Naive thymus-derived CD8-positive, alpha-beta T cell (primary cell): ENCODE measurements around the gene CHCT1. TPM values are rescaled to one million over a fixed set of nuclear protein-coding genes. Genes with fewer than 3 reads are reported as not detected.
A peak's percentile ranks its signal among the peaks of the same experiment; 100 is the strongest.
"Not testable (repeated sequence)": the region's sequence is repeated elsewhere in the genome, so short reads cannot be mapped to it uniquely, and the experiment has no call there.

ENCODE experiments used
- ATAC-seq, 2 donors: fragments of 150-1000 bp; cut with Tn5 transposase in 1 of 2; sonication (Bioruptor Pico), chemical (Tn5 transposase) in 1 of 2; 1 replicate in 1 of 2; 2 replicates in 1 of 2; pipeline ENCODE4 v1.10.0; 2021; ENCODE audit warnings: mild to moderate bottlenecking in 2 of 2, moderate library complexity in 2 of 2
- POLR2A ChIA-PET: fragments of 350-600 bp; sonication (Branson Sonifier 250); formaldehyde crosslinking; loops from one replicate; lab custom pipeline; 2021; ENCODE audit warnings: antibody characterized with exemption; lab: Charles Lee
- DNase-seq, 10 donors: peaks; one replicate each; pipeline versions ENCODE4 v3.0.0 to v3.0.0-alpha.2; 2020 to 2022
- H3K27ac Mint-ChIP-seq, 10 donors: one replicate each; pipeline ENCODE4 v1.8.0; 2020 to 2022; ENCODE audit warnings: mild to moderate bottlenecking in 10 of 10, mixed read lengths in 10 of 10, moderate library complexity in 4 of 10, inconsistent platforms in 1 of 10
- H3K27me3 Mint-ChIP-seq, 5 donors: one replicate each; pipeline ENCODE4 v1.8.0; 2021 to 2022; ENCODE audit warnings: mixed read lengths in 5 of 5
- H3K36me3 Mint-ChIP-seq, 3 donors: one replicate each; pipeline ENCODE4 v1.8.0; 2020 to 2022; ENCODE audit warnings: mixed read lengths in 3 of 3, mild to moderate bottlenecking in 2 of 3, inconsistent platforms in 1 of 3
- H3K4me1 Mint-ChIP-seq, 4 donors: one replicate each; pipeline ENCODE4 v1.8.0; 2021 to 2022; ENCODE audit warnings: mixed read lengths in 4 of 4
- H3K4me3 Mint-ChIP-seq, 10 donors: one replicate each; pipeline ENCODE4 v1.8.0; 2020 to 2022; ENCODE audit warnings: mild to moderate bottlenecking in 10 of 10, mixed read lengths in 10 of 10, moderate library complexity in 6 of 10, inconsistent platforms in 1 of 10
- H3K9me3 Mint-ChIP-seq, 9 donors: one replicate each; pipeline ENCODE4 v1.8.0; 2020 to 2022; ENCODE audit warnings: mixed read lengths in 9 of 9, mild to moderate bottlenecking in 3 of 9, inconsistent platforms in 1 of 9, moderate library complexity in 1 of 9
- polyA plus RNA-seq, 3 donors: library from polyadenylated mRNA; unstranded; fragments of 300-500 nt; fragmentation: Illumina TruSeq; gene quantifications; one replicate each; pipeline ENCODE4 v1.2.3, GENCODE V29; 2021
- total RNA-seq, 8 experiments: library from RNA in 2 of 8; stranded (reverse) in 2 of 8; gene quantifications; one replicate each; pipeline ENCODE4 v1.2.3 and lab custom pipeline; 2021 to 2026

Gene CHCT1
- not detected for total RNA-seq
- polyA plus RNA-seq: not detected
- 0 to 0.32 (median 0.15) reads per million in 6 experiments for total RNA-seq (lab: John Stamatoyannopoulos, UW)

GRCh38 chr17:60422162-60422665 is at the start of gene CHCT1:
Gene CHCT1 (plus strand): TSS chr17:60422489. CDS start chr17:60422593, 104 bp downstream.
- Mint-ChIP-seq H3K4me1 (peaks cover 5 to 9% (median 7%) of the 10 kb centered on the region in 4 donors), H3K4me3 (peak within 1 kb of the TSS; percentile 74 to 90 (median 84)), H3K27ac (peak within 1 kb of the TSS; percentile 72 to 93 (median 86)), H3K9me3 (no peaks in the 10 kb centered on the region), H3K27me3 (no peaks in the 10 kb centered on the region), H3K36me3 (no peaks in the 10 kb centered on the region)
- no peak for DNase-seq
- no peak for ATAC-seq
- POLR2A ChIA-PET: no interaction called here

- ATAC-seq (no peak), DNase-seq (no peak)
- H3K36me3 Mint-ChIP-seq: peaks cover 0 to 22% (median 3%) of the 10 kb centered on the region in 3 donors
- POLR2A ChIA-PET: no interaction called here
- no peak overlapping the region for H3K4me3 Mint-ChIP-seq
- H3K27me3 Mint-ChIP-seq: no peaks in the 10 kb centered on the region
- H3K4me1 Mint-ChIP-seq: peaks cover 11 to 29% (median 16%) of the 10 kb centered on the region in 4 donors
- peak overlapping the region in 1 of 10 donors; percentile 58 for H3K27ac Mint-ChIP-seq
- H3K9me3 Mint-ChIP-seq: no peaks in the 10 kb centered on the region
Observed at GRCh38 chr17:60372790-60373483, 49.4 kb upstream of the CHCT1 start.

DNA sequence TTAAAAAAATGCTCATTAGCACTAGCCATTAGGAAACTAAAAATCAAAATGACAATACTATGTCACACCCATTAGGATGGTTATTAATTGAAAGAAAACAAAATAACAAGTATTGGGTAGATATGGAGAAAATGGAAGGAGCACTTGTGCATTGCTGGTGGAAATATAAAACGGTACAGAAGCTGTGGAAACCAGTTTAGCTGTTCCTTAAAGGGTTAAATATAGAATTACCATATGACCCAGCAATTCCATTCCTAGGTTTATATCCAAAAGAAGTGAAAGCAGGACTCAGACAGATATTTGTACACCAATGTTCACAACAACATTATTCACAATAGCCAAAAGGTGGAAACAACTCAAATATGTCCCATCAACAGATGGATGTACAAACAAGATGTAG is 44.1 kb upstream of the CHCT1 start:
- H3K36me3 Mint-ChIP-seq: peaks cover 0 to 26% (median 3%) of the 10 kb centered on the region in 3 donors
- H3K9me3 Mint-ChIP-seq, ATAC-seq, H3K4me3 Mint-ChIP-seq, H3K27me3 Mint-ChIP-seq, H3K4me1 Mint-ChIP-seq, H3K27ac Mint-ChIP-seq, DNase-seq, POLR2A ChIA-PET: not testable (repeated sequence)

- H3K27me3 Mint-ChIP-seq, ATAC-seq, POLR2A ChIA-PET, DNase-seq, H3K27ac Mint-ChIP-seq, H3K9me3 Mint-ChIP-seq, H3K4me3 Mint-ChIP-seq: not testable (repeated sequence)
- peaks cover 0 to 23% (median 0%) of the 10 kb centered on the region in 3 donors for H3K36me3 Mint-ChIP-seq
- peaks cover 8 to 16% (median 11%) of the 10 kb centered on the region in 4 donors for H3K4me1 Mint-ChIP-seq
Observed at GRCh38 chr17:60379461-60379860, 42.8 kb upstream of the CHCT1 start.

DNA sequence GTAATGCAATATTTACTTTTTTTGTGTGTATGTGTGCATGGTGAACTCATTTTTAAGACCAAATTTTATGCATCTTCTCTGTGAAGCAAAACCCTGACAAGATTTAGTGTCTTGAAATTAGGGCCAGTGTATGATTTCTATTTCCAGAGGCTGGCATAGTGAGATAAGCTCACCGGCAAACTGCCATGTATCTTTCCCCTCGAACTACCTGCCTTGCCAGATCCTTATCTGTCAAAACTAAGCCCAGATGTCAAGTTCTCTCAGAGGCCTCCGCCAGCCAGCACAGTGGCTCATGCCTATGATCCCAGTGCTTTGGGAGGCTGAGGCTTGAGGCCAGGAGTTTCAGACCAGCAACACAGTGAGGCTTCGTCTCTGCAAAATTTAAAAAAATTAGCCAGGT is 40.3 kb upstream of the CHCT1 start:
- no peak for DNase-seq
- H3K9me3 Mint-ChIP-seq: no peaks in the 10 kb centered on the region
- no peak overlapping the region for H3K4me3 Mint-ChIP-seq
- H3K36me3 Mint-ChIP-seq: peaks cover 0 to 21% (median 0%) of the 10 kb centered on the region in 3 donors
- peak overlapping the region in 1 of 10 donors; percentile 66 for H3K27ac Mint-ChIP-seq
- peaks cover 18 to 33% (median 31%) of the 10 kb centered on the region in 4 donors for H3K4me1 Mint-ChIP-seq
- no peak for ATAC-seq
- H3K27me3 Mint-ChIP-seq: no peaks in the 10 kb centered on the region
- POLR2A ChIA-PET: interaction anchor here (2.2 kb wide), 1 partner anchor 10 kb away, joined by 6 read pairs; the partner anchor contains the start of gene USP32

- POLR2A ChIA-PET: interaction anchor here (2.2 kb wide), 1 partner anchor 8 kb away, joined by 6 read pairs; the partner anchor contains the start of gene USP32
- ATAC-seq (no peak), DNase-seq (no peak)
- no peak overlapping the region for H3K4me3 Mint-ChIP-seq
- peaks cover 0 to 13% (median 0%) of the 10 kb centered on the region in 3 donors for H3K36me3 Mint-ChIP-seq
- H3K27ac Mint-ChIP-seq: peak overlapping the region in 1 of 10 donors; percentile 50
- no peaks in the 10 kb centered on the region for H3K27me3 Mint-ChIP-seq
- H3K4me1 Mint-ChIP-seq: peaks cover 21 to 42% (median 39%) of the 10 kb centered on the region in 4 donors
- H3K9me3 Mint-ChIP-seq: no peaks in the 10 kb centered on the region
Observed at GRCh38 chr17:60383379-60383778, 38.9 kb upstream of the CHCT1 start.

DNA sequence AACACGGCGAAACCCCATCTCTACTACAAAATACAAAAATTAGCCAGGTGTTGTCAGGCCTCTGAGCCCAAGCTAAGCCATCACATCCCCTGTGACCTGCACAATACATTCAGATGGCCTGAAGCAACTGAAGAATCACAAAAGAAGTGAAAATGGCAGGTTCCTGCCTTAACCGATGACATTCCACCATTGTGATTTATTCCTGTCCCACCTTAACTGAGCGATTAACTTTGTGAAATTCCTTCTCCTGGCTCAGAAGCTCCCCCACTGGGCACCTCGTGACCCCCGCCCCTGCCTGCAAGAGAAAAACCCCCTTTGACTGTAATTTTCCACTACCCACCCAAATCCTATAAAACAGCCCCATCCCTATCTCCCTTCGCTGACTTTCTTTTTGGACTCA is 37.4 kb upstream of the CHCT1 start:
- H3K27me3 Mint-ChIP-seq, POLR2A ChIA-PET, ATAC-seq, H3K9me3 Mint-ChIP-seq, H3K4me3 Mint-ChIP-seq, DNase-seq: not testable (repeated sequence)
- H3K4me1 Mint-ChIP-seq: peaks cover 23 to 54% (median 49%) of the 10 kb centered on the region in 4 donors
- peaks cover 0 to 13% (median 0%) of the 10 kb centered on the region in 3 donors for H3K36me3 Mint-ChIP-seq
- H3K27ac Mint-ChIP-seq: peak overlapping the region in 3 of 10 donors; percentile 17 to 48 (median 30)

DNA sequence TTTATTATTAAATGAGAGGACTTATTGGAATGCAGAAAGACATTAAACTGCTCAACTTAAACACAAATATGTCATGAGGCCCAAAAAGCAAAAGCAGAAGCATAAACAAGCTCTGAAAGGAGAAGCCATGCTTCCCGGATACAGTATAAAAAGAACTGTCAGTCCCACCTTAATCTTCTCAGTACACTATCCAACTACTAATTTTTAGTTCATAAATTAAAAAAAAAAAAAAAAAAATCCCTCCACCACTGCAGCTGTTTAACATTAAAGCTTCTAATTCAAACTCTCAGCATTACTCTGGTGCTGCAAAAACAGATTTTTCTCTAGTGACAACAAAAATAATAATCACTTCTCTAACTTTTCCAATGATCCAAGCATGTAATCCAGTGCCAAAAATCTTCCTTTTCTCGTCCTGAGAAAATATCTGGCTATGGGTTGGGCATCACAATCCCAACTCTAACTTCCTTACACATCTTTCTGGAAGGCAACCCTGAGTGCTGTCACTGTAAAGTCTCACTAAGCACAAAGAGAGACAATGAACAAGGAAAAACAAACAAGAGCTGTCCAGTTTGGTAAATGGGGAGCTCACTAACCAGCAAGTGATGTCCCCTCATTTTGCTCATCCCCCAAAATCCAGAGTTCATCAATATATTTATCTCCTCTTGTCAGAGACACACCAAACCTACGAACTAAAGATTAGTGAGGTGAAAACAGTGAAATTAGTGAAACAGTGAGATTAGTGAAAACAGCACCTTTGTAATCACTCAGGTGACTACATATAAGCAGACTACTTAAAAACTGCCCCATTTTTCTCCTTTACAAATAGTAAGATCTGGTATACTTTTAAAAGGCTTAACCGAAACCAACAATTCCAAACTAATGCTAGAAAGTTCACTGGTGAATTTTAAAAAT is 35.9 kb upstream of the CHCT1 start:
- peak overlapping the region in 1 of 10 donors; percentile 45 for H3K27ac Mint-ChIP-seq
- H3K9me3 Mint-ChIP-seq: no peaks in the 10 kb centered on the region
- DNase-seq: no peak
- H3K4me1 Mint-ChIP-seq: peaks cover 35 to 68% (median 63%) of the 10 kb centered on the region in 4 donors
- ATAC-seq: no peak
- peak overlapping the region in 2 of 10 donors; percentile 5 to 26 for H3K4me3 Mint-ChIP-seq
- no peaks in the 10 kb centered on the region for H3K27me3 Mint-ChIP-seq
- H3K36me3 Mint-ChIP-seq: peaks cover 0 to 8% (median 0%) of the 10 kb centered on the region in 3 donors
- POLR2A ChIA-PET: no interaction called here

DNA sequence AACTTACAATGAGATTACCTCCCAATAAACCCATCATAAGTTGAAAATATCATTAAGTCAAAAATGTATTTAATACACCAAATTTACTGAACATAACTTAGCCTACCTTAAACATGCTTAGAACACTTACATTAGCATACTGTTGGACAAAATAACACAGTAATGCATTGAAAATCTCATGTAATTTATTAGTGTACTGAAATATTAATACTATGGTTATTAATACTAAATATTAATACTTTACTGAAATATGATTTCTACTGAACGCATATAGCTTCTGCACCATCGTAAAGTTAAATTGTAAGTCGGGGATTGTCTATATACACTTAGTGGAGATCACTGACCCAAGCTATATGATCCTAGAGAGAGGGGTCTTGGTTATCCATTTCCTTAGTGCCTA is 34.6 kb upstream of the CHCT1 start:
- DNase-seq (no peak), ATAC-seq (no peak)
- peaks cover 33 to 72% (median 66%) of the 10 kb centered on the region in 4 donors for H3K4me1 Mint-ChIP-seq
- POLR2A ChIA-PET: no interaction called here
- no peaks in the 10 kb centered on the region for H3K9me3 Mint-ChIP-seq
- no peaks in the 10 kb centered on the region for H3K27me3 Mint-ChIP-seq
- H3K36me3 Mint-ChIP-seq: peaks cover 0 to 4% (median 0%) of the 10 kb centered on the region in 3 donors
- no peak overlapping the region for H3K4me3 Mint-ChIP-seq
- no peak overlapping the region for H3K27ac Mint-ChIP-seq

GRCh38 chr17:60388742-60389141 is 33.5 kb upstream of the CHCT1 start:
- H3K27ac Mint-ChIP-seq: peak overlapping the region in 5 of 10 donors; percentile 0 to 75 (median 25)
- peak overlapping the region in 4 of 10 donors; percentile 11 to 31 (median 22) for H3K4me3 Mint-ChIP-seq

DNA sequence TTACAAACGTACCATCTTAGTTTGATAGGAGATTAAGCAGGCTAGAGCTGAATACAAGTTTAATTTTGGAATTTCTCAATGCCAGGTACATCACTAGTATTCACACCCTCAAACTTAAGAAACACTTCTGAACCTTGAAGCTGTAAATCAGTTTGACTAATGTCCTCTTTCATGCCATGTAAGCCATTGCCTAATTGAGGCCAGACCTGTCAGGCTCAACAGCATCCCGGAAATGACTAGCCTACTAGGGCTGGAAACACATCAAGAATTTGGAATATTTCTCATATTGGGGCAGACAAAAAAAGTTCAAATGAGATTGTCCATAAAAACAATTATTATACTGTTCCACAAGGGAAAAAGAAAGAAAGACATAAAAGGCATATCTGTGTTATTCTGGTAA is 32.1 kb upstream of the CHCT1 start:
- H3K36me3 Mint-ChIP-seq: peaks cover 0 to 2% (median 0%) of the 10 kb centered on the region in 3 donors
- no peaks in the 10 kb centered on the region for H3K9me3 Mint-ChIP-seq
- peak overlapping the region; percentile 92 to 97 (median 97) for H3K4me3 Mint-ChIP-seq
- peaks cover 31 to 76% (median 55%) of the 10 kb centered on the region in 4 donors for H3K4me1 Mint-ChIP-seq
- H3K27ac Mint-ChIP-seq: peak overlapping the region in 8 of 10 donors; percentile 9 to 99 (median 88)
- DNase-seq: no peak
- POLR2A ChIA-PET: interaction anchor here (0.8 kb wide), 1 partner anchor 8 kb away, joined by 5 read pairs; no protein-coding TSS in a partner anchor
- H3K27me3 Mint-ChIP-seq: no peaks in the 10 kb centered on the region
- ATAC-seq: no peak

More at GRCh38 chr17:60388742-60389141, 33.5 kb upstream of the CHCT1 start:
- Mint-ChIP-seq H3K4me1 (peaks cover 33 to 76% (median 66%) of the 10 kb centered on the region in 4 donors), H3K27me3 (no peaks in the 10 kb centered on the region), H3K9me3 (no peaks in the 10 kb centered on the region), H3K36me3 (peaks cover 0 to 4% (median 0%) of the 10 kb centered on the region in 3 donors)
- POLR2A ChIA-PET: no interaction called here
- DNase-seq (no peak), ATAC-seq (no peak)

DNA sequence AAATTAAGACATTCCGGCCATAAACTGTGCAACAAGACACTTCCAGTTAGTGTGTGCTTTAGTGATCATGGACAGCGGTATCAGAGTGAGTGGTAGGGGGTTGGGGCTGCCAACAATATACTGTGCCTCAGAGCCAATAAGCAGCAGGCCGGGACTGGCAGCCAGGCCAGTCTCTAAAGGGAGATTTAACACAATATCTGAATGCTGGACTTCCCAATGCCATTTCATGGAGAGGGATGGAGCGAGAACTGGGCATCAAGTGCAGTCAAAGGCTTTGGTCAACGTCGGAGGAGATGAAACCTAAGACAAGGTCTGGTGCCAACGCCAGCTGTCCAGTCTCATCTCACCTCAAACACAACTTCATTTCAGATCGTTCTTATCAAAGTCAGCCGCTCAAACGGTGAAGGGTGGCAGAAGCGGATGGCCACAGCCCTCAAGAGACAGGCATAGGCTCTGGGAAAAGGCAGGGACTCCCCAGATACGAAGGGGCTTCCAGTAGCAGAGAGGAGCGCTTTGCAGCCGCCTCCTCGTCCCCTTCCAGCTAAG is 31.3 kb upstream of the CHCT1 start:
- POLR2A ChIA-PET: interaction anchor here (1.3 kb wide), 1 partner anchor 8 kb away, joined by 6 read pairs; no protein-coding TSS in a partner anchor
- H3K4me1 Mint-ChIP-seq: peaks cover 27 to 75% (median 51%) of the 10 kb centered on the region in 4 donors

More for the DNA sequence above, 31.3 kb upstream of the CHCT1 start:
- H3K27me3 Mint-ChIP-seq: no peaks in the 10 kb centered on the region
- H3K9me3 Mint-ChIP-seq: no peaks in the 10 kb centered on the region
- DNase-seq (peak in 7 of 10 donors; percentile 2 to 22 (median 14)), ATAC-seq (no peak)
- peak overlapping the region; percentile 93 to 99 (median 98) for H3K27ac Mint-ChIP-seq
- no peaks in the 10 kb centered on the region for H3K36me3 Mint-ChIP-seq
- H3K4me3 Mint-ChIP-seq: peak overlapping the region; percentile 92 to 97 (median 97)
